GM18858 (cell line): ENCODE results near the gene DNAH8.

Source experiments
- ATAC-seq: cut with Tn5 transposase; IDR thresholded peaks from one replicate; pipeline ENCODE4 v1.9.1; 2021; ENCODE audit not compliant: unreplicated experiment

DNAH8 gene

GRCh38 chr6:39049575-39050283 is 334.6 kb downstream of the DNAH8 start:
- no peak for ATAC-seq

GRCh38 chr6:39050453-39051112 is 335.5 kb downstream of the DNAH8 start:
- no peak for ATAC-seq

- ATAC-seq = no peak
Measured at GRCh38 chr6:39051399-39052122, 336.4 kb downstream of the DNAH8 start.

- ATAC-seq = no peak
Measured at GRCh38 chr6:39053016-39053624, 338.0 kb downstream of the DNAH8 start.

GRCh38 chr6:39053854-39054576 is 338.9 kb downstream of the DNAH8 start:
- no peak for ATAC-seq

GRCh38 chr6:39054577-39055142 is 339.5 kb downstream of the DNAH8 start:
- ATAC-seq = no peak

GRCh38 chr6:39055661-39056060 is 340.6 kb downstream of the DNAH8 start:
- ATAC-seq = no peak

- ATAC-seq = no peak
Measured at GRCh38 chr6:39056191-39056590, 341.1 kb downstream of the DNAH8 start.

- ATAC-seq = no peak
Measured at GRCh38 chr6:39056681-39057080, 341.6 kb downstream of the DNAH8 start.

- ATAC-seq = no peak
Measured at GRCh38 chr6:39057251-39058155, 342.4 kb downstream of the DNAH8 start.

GRCh38 chr6:39058471-39059147 is 343.5 kb downstream of the DNAH8 start:
- no peak for ATAC-seq

- no peak for ATAC-seq
Measured at GRCh38 chr6:39059496-39060310, 344.6 kb downstream of the DNAH8 start.

- ATAC-seq = no peak
Measured at GRCh38 chr6:39060467-39061160, 345.5 kb downstream of the DNAH8 start.

GRCh38 chr6:39061182-39061581 is 346.1 kb downstream of the DNAH8 start:
- ATAC-seq = no peak

GRCh38 chr6:39061588-39061987 is 346.5 kb downstream of the DNAH8 start:
- ATAC-seq = no peak

- no peak for ATAC-seq
Measured at GRCh38 chr6:39062014-39062740, 347.1 kb downstream of the DNAH8 start.

- no peak for ATAC-seq
Measured at GRCh38 chr6:39063526-39063925, 348.4 kb downstream of the DNAH8 start.
